ENCODE measurements around the gene RAX2. TPM values are rescaled to one million over a fixed set of nuclear protein-coding genes. Genes with fewer than 3 reads are reported as not detected.
"Not testable (repeated sequence)": the region's sequence is repeated elsewhere in the genome, so short reads cannot be mapped to it uniquely, and the experiment has no call there.

RAX2 gene
- total and polyA plus RNA-seq, 10 of the 15 experiments (the other 5 are each of a cell fraction or from before 2014, with no cell fraction given): not detected

DNA sequence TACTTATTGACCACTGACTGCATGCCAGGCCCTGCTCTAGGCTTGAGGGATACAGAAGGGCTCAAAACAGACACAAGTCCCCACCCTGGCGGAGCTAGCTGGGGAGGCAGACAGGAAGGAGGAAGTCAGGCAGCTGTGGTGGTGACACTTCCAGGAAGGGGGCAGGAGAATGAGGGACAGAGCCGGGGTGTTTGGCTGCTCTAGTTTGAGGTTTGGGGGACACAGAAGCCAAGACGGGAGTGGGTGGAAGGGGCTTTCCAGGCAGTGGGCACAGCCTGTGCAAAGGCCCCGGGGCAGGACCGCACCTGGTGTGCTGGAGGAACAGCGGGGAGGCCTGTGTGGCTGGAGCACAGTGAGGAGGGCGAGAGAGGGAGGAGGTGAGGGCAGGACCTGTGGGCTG lies 5.5 kb downstream of the RAX2 start (continued):
- TF ChIP-seq, protein P1, sequence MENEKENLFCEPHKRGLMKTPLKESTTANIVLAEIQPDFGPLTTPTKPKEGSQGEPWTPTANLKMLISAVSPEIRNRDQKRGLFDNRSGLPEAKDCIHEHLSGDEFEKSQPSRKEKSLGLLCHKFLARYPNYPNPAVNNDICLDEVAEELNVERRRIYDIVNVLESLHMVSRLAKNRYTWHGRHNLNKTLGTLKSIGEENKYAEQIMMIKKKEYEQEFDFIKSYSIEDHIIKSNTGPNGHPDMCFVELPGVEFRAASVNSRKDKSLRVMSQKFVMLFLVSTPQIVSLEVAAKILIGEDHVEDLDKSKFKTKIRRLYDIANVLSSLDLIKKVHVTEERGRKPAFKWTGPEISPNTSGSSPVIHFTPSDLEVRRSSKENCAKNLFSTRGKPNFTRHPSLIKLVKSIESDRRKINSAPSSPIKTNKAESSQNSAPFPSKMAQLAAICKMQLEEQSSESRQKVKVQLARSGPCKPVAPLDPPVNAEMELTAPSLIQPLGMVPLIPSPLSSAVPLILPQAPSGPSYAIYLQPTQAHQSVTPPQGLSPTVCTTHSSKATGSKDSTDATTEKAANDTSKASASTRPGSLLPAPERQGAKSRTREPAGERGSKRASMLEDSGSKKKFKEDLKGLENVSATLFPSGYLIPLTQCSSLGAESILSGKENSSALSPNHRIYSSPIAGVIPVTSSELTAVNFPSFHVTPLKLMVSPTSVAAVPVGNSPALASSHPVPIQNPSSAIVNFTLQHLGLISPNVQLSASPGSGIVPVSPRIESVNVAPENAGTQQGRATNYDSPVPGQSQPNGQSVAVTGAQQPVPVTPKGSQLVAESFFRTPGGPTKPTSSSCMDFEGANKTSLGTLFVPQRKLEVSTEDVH (IDR thresholded peaks at IDR 0.05; ENCODE audit: low read depth, partially characterized antibody): no peak
- TF ChIP-seq ASH2L (IDR thresholded peaks at IDR 0.05; ENCODE audit: borderline replicate concordance, low read depth): no peak
- no peak for TF ChIP-seq STAT1 (conservative IDR thresholded peaks at IDR 0.05)
- no peak for TF ChIP-seq CBFB (IDR thresholded peaks at IDR 0.05; ENCODE audit: low read depth)
- TF ChIP-seq PAX8 (IDR thresholded peaks at IDR 0.05): no peak
- TF ChIP-seq, protein P2, sequence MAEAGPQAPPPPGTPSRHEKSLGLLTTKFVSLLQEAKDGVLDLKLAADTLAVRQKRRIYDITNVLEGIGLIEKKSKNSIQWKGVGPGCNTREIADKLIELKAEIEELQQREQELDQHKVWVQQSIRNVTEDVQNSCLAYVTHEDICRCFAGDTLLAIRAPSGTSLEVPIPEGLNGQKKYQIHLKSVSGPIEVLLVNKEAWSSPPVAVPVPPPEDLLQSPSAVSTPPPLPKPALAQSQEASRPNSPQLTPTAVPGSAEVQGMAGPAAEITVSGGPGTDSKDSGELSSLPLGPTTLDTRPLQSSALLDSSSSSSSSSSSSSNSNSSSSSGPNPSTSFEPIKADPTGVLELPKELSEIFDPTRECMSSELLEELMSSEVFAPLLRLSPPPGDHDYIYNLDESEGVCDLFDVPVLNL (IDR thresholded peaks at IDR 0.05; ENCODE audit: low read depth, low read length): no peak
- TF ChIP-seq, protein P3, sequence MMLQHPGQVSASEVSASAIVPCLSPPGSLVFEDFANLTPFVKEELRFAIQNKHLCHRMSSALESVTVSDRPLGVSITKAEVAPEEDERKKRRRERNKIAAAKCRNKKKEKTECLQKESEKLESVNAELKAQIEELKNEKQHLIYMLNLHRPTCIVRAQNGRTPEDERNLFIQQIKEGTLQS (IDR thresholded peaks at IDR 0.05; ENCODE audit: borderline replicate concordance, extremely low read depth, low read depth, low read length): no peak
- no peak for TF ChIP-seq NFYB (IDR thresholded peaks at IDR 0.05; ENCODE audit: insufficient read depth, low read depth, low read length)
- TF ChIP-seq, protein P4, sequence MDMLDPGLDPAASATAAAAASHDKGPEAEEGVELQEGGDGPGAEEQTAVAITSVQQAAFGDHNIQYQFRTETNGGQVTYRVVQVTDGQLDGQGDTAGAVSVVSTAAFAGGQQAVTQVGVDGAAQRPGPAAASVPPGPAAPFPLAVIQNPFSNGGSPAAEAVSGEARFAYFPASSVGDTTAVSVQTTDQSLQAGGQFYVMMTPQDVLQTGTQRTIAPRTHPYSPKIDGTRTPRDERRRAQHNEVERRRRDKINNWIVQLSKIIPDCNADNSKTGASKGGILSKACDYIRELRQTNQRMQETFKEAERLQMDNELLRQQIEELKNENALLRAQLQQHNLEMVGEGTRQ (IDR thresholded peaks at IDR 0.05; ENCODE audit: borderline replicate concordance, low read depth, low read length): no peak
- TF ChIP-seq GATAD2B (conservative IDR thresholded peaks at IDR 0.05; ENCODE audit: low read depth): no peak

DNA sequence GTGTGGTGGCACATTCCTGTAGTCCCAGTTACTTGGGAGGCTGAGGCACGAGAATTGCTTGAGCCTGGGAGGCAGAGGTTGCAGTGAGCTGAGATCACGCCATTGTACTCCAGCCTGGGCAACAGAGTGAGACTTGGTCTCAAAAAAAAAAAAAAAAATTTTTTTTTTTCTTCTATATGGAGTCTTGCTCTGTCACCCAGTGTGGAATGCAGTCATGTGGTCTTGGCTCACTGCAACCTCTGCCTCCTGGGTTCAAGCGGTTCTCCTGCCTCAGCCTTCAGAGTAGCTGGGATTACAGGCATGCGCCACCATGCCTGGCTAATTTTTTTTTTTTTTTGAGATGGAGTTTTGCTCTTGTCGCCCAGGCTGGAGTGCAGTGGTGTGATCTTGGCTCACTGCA lies 6.3 kb downstream of the RAX2 start:
- BruUV-seq (replicated peaks); CTCF ChIA-PET; H4K20me1 ChIP-seq (ENCODE audit: control insufficient read depth, insufficient read depth); H3K4me2 ChIP-seq (ENCODE audit: control insufficient read depth, insufficient read depth); RAD21 ChIA-PET (ENCODE audit: unreplicated experiment); H2AFZ ChIP-seq (ENCODE audit: control insufficient read depth, low read depth, low read length); DNase-seq (ENCODE audit: low read depth, low spot score); H3K4me1 ChIP-seq (ENCODE audit: control insufficient read depth, insufficient read depth, low read length); H3K4me3 ChIP-seq; intact Hi-C loops (cut with micrococcal nuclease; ENCODE audit: unreplicated experiment); H3K27me3 ChIP-seq (replicated peaks in 1 of 2; ENCODE audit: control insufficient read depth in 2 of 2, insufficient read depth in 2 of 2, low read length in 1 of 2); in situ Hi-C loops (cut with MboI); SMC1A ChIA-PET (ENCODE audit: uncharacterized antibody, unreplicated experiment); H3K9me3 ChIP-seq (replicated peaks; ENCODE audit: control insufficient read depth, insufficient read depth, low read length); ATAC-seq; H3K9ac ChIP-seq (ENCODE audit: control insufficient read depth, insufficient read depth, low read length); FAIRE-seq; H3K27ac ChIP-seq (ENCODE audit: control insufficient read depth, insufficient read depth): not testable (repeated sequence)
- POLR2A ChIA-PET: interaction anchor here (0.6 kb wide), 1 partner anchor 859 kb away, joined by 8 read pairs; no protein-coding TSS in a partner anchor
- WGBS (ENCODE audit: insufficient coverage, insufficient replicate concordance, low lambda C conversion rate, missing lambda C conversion rate): 98% methylated on average over 5 of the region's 5 CpGs
- peaks cover 0 to 18% of the 10 kb centered on the region in 2 experiments; a peak in 2 of 4 replicates for H3K36me3 ChIP-seq (ENCODE audit: control insufficient read depth in 2 of 2, insufficient read depth in 2 of 2, low read length in 1 of 2)
- H3K79me2 ChIP-seq (ENCODE audit: control insufficient read depth, insufficient read depth, low read length): peaks cover 15% of the 10 kb centered on the region
